Natural killer cell (primary cell): ENCODE results near the gene NSL1. TPM values are rescaled to one million over a fixed set of nuclear protein-coding genes. Genes with fewer than 3 reads are reported as not detected.

ENCODE experiments used
- ATAC-seq, 3 donors: fragments of 150-1000 bp in 2 of 3; fragments of 200-7000 bp in 1 of 3; cut with Tn5 transposase; 1 replicate in 1 of 3; 2 replicates in 2 of 3; pipeline ENCODE4 v1.10.0; 2021; ENCODE audit warnings: mild to moderate bottlenecking in 2 of 3, moderate library complexity in 2 of 3
- DNase-seq, 2 donors: peaks; one replicate each; pipeline versions ENCODE4 v3.0.0 to v3.0.0-alpha.2; 2013 to 2021; ENCODE audit warnings: mixed read lengths in 1 of 2
- H3K27ac ChIP-seq: one replicate; pipeline ENCODE4 v1.5.1; 2013; ENCODE audit warnings: mild to moderate bottlenecking, low read length
- H3K27me3 ChIP-seq: one replicate; pipeline ENCODE4 v1.6.1; 2013; ENCODE audit warnings: low read length; ENCODE audit not compliant: control insufficient read depth, insufficient read depth
- H3K36me3 ChIP-seq: one replicate; pipeline ENCODE4 v1.6.1; 2013; ENCODE audit warnings: low read length; ENCODE audit not compliant: control insufficient read depth, insufficient read depth
- H3K4me1 ChIP-seq: one replicate; pipeline ENCODE4 v1.6.1; 2013; ENCODE audit warnings: low read length; ENCODE audit not compliant: control insufficient read depth, insufficient read depth
- H3K4me3 ChIP-seq: one replicate; pipeline ENCODE4 v1.5.1; 2013; ENCODE audit warnings: low read length
- H3K9me3 ChIP-seq: one replicate; pipeline ENCODE4 v1.6.1; 2013; ENCODE audit warnings: low read length; ENCODE audit not compliant: control insufficient read depth, insufficient read depth
- H3K27ac Mint-ChIP-seq, 2 donors: one replicate each; pipeline ENCODE4 v1.8.0; 2022; ENCODE audit warnings: mild to moderate bottlenecking in 2 of 2, mixed read lengths in 2 of 2, moderate library complexity in 1 of 2
- H3K27me3 Mint-ChIP-seq, 2 donors: one replicate each; pipeline ENCODE4 v1.8.0; 2022; ENCODE audit warnings: low read depth in 2 of 2, mixed read lengths in 2 of 2
- H3K36me3 Mint-ChIP-seq: one replicate; pipeline ENCODE4 v1.8.0; 2022; ENCODE audit warnings: mixed read lengths
- H3K4me1 Mint-ChIP-seq, 2 donors: one replicate each; pipeline ENCODE4 v1.8.0; 2022; ENCODE audit warnings: mixed read lengths in 2 of 2
- H3K4me3 Mint-ChIP-seq: one replicate; pipeline ENCODE4 v1.8.0; 2022; ENCODE audit warnings: mild to moderate bottlenecking, moderate library complexity, mixed read lengths
- H3K9me3 Mint-ChIP-seq, 2 donors: one replicate each; pipeline ENCODE4 v1.8.0; 2022; ENCODE audit warnings: mixed read lengths in 2 of 2
- CTCF ChIP-seq: fragments of 200-600 bp; IDR thresholded peaks from one replicate; pipeline ENCODE4 v1.8.0; 2022; ENCODE audit warnings: antibody characterized with exemption
- WGBS: methylation state at CpG from one replicate; pipeline ENCODE4 v1.1.7; 2013; ENCODE audit warnings: missing lambda C conversion rate; ENCODE audit not compliant: insufficient coverage; 5-methylcytosine and 5-hydroxymethylcytosine counted together
- intact Hi-C: fragments of 100-400 bp; cut with micrococcal nuclease; formaldehyde crosslinking; loops from one replicate; pipeline ENCODE4 v1.14.2; 2022
- total RNA-seq, 4 donors: library from RNA; stranded (reverse); fragments of 120-200 nt in 1 of 4; gene quantifications; one replicate each; pipeline versions ENCODE4 v1.2.3 to v1.2.4, GENCODE V29; 2013 to 2022

NSL1 gene
- total RNA-seq, 3 donors from 2014 or later (not counting 1 experiment from before 2014, with no cell fraction given): 17.0 to 23.8 (median 23.4) TPM

GRCh38 chr1:212687811-212688210, 103.8 kb downstream of the NSL1 start:
- Histone ChIP-seq H3K36me3 (no peaks in the 10 kb centered on the region), H3K4me1 (peaks cover 32% of the 10 kb centered on the region), H3K4me3 (no peak overlapping the region), H3K27me3 (peaks cover 16% of the 10 kb centered on the region), H3K27ac (no peak overlapping the region), H3K9me3 (no peaks in the 10 kb centered on the region)
- no peaks in the 10 kb centered on the region for H3K9me3 Mint-ChIP-seq
- no peak for TF ChIP-seq CTCF
- intact Hi-C loops: no loop called here
- H3K36me3 Mint-ChIP-seq: no peaks in the 10 kb centered on the region
- DNase-seq (no peak), ATAC-seq (no peak)
- peaks cover 19 to 27% of the 10 kb centered on the region in 2 donors for H3K4me1 Mint-ChIP-seq
- H3K27ac Mint-ChIP-seq: no peak overlapping the region
- 97% methylated on average over 2 of the region's 2 CpGs for WGBS
- no peak overlapping the region for H3K4me3 Mint-ChIP-seq
- peaks cover 18 to 41% of the 10 kb centered on the region in 2 donors for H3K27me3 Mint-ChIP-seq

- WGBS: 97% methylated on average over 11 of the region's 11 CpGs
- H3K4me1 ChIP-seq: peaks cover 43% of the 10 kb centered on the region
- H3K36me3 Mint-ChIP-seq: no peaks in the 10 kb centered on the region
- H3K4me3 Mint-ChIP-seq: no peak overlapping the region
- no peak overlapping the region for H3K27ac Mint-ChIP-seq
- H3K36me3 ChIP-seq: no peaks in the 10 kb centered on the region
- H3K4me1 Mint-ChIP-seq: peaks cover 28 to 37% of the 10 kb centered on the region in 2 donors
- ATAC-seq (no peak), DNase-seq (no peak)
- H3K9me3 ChIP-seq: no peaks in the 10 kb centered on the region
- intact Hi-C loops: no loop called here
- TF ChIP-seq CTCF: no peak
- H3K27me3 ChIP-seq: peaks cover 16% of the 10 kb centered on the region
- H3K4me3 ChIP-seq: no peak overlapping the region
- H3K27me3 Mint-ChIP-seq: peaks cover 18 to 39% of the 10 kb centered on the region in 2 donors
- no peak overlapping the region for H3K27ac ChIP-seq
- no peaks in the 10 kb centered on the region for H3K9me3 Mint-ChIP-seq
Observed at GRCh38 chr1:212686591-212686990, 105.0 kb downstream of the NSL1 start.

- no peak overlapping the region for H3K4me3 Mint-ChIP-seq
- intact Hi-C loops: no loop called here
- Histone ChIP-seq H3K36me3 (no peaks in the 10 kb centered on the region), H3K4me1 (peaks cover 43% of the 10 kb centered on the region), H3K4me3 (no peak overlapping the region), H3K27ac (no peak overlapping the region), H3K27me3 (peaks cover 16% of the 10 kb centered on the region), H3K9me3 (no peaks in the 10 kb centered on the region)
- no peak for TF ChIP-seq CTCF
- H3K9me3 Mint-ChIP-seq: no peaks in the 10 kb centered on the region
- no peak for DNase-seq
- ATAC-seq: no peak
- H3K36me3 Mint-ChIP-seq: no peaks in the 10 kb centered on the region
- H3K27ac Mint-ChIP-seq: no peak overlapping the region
- 78% methylated on average over 3 of the region's 3 CpGs for WGBS
- H3K27me3 Mint-ChIP-seq: peaks cover 22 to 41% of the 10 kb centered on the region in 2 donors
- H3K4me1 Mint-ChIP-seq: peaks cover 32 to 40% of the 10 kb centered on the region in 2 donors
Observed at GRCh38 chr1:212686069-212686468, 105.5 kb downstream of the NSL1 start.

GRCh38 chr1:212685429-212685828, 106.1 kb downstream of the NSL1 start:
- H3K27ac ChIP-seq: no peak overlapping the region
- no peak overlapping the region for H3K27ac Mint-ChIP-seq

More at GRCh38 chr1:212685429-212685828, 106.1 kb downstream of the NSL1 start:
- ATAC-seq: no peak
- H3K4me3 ChIP-seq: no peak overlapping the region
- peaks cover 43% of the 10 kb centered on the region for H3K4me1 ChIP-seq
- intact Hi-C loops: no loop called here
- H3K36me3 ChIP-seq: no peaks in the 10 kb centered on the region
- no peaks in the 10 kb centered on the region for H3K9me3 ChIP-seq
- H3K27me3 ChIP-seq: peaks cover 16% of the 10 kb centered on the region
- Mint-ChIP-seq H3K4me1 (peaks cover 37 to 43% of the 10 kb centered on the region in 2 donors), H3K36me3 (no peaks in the 10 kb centered on the region), H3K27me3 (peaks cover 29 to 40% of the 10 kb centered on the region in 2 donors), H3K9me3 (no peaks in the 10 kb centered on the region), H3K4me3 (no peak overlapping the region)
- TF ChIP-seq CTCF: no peak
- WGBS: 81% methylated on average over 2 of the region's 2 CpGs
- no peak for DNase-seq
